HL-60 (cell line): ENCODE results near the gene TRIML2.

Source experiments
- POLR2AphosphoS5 ChIP-seq: IDR thresholded peaks from 2 replicates; pipeline ENCODE4 v1.6.1; 2012; ENCODE audit warnings: low read depth
- SPI1 ChIP-seq: IDR thresholded peaks from 2 replicates; pipeline ENCODE4 v1.6.1; 2012; ENCODE audit warnings: low read depth, mild to moderate bottlenecking, borderline replicate concordance
- TF ChIP-seq, protein P1 (sequence below): IDR thresholded peaks from one replicate; pipeline ENCODE4 v1.5.1; 2011; ENCODE audit warnings: low read length, control low read depth, inconsistent platforms; ENCODE audit not compliant: insufficient read depth
- TF ChIP-seq, protein P2 (sequence below): IDR thresholded peaks from 2 replicates; pipeline ENCODE4 v1.6.1; 2012; ENCODE audit warnings: low read depth; ENCODE audit not compliant: insufficient replicate concordance

DNA sequence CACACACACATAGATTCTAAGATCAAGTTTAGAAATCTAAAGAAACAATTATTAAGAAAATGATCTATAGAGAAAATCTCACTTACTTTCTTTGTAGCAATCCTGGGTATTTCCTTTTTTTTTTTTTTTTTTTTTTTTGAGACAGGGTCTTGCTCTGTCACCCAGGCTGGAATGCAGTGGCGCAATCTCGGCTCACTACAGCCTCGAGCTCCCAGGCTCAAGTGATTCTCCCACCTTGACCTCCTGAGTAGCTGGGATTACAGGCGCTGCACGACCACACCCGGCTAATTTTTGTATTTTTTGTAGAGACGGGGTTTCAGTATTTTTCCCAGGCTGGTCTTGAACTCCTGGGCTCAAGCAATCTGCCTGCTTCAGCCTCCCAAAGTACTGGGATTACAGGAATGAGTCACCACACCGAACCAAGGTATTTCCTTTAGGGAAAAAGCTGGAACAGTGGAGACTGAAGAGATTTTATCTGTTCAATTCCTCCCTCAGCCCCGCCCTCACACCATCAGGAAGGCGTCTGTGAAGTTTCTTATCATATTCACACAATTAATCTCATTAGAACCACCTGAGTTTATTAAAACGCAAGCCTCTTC is at the start of gene TRIML2:
- TF ChIP-seq, protein P1, sequence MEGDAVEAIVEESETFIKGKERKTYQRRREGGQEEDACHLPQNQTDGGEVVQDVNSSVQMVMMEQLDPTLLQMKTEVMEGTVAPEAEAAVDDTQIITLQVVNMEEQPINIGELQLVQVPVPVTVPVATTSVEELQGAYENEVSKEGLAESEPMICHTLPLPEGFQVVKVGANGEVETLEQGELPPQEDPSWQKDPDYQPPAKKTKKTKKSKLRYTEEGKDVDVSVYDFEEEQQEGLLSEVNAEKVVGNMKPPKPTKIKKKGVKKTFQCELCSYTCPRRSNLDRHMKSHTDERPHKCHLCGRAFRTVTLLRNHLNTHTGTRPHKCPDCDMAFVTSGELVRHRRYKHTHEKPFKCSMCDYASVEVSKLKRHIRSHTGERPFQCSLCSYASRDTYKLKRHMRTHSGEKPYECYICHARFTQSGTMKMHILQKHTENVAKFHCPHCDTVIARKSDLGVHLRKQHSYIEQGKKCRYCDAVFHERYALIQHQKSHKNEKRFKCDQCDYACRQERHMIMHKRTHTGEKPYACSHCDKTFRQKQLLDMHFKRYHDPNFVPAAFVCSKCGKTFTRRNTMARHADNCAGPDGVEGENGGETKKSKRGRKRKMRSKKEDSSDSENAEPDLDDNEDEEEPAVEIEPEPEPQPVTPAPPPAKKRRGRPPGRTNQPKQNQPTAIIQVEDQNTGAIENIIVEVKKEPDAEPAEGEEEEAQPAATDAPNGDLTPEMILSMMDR, result no peak
- TF ChIP-seq, protein P2, sequence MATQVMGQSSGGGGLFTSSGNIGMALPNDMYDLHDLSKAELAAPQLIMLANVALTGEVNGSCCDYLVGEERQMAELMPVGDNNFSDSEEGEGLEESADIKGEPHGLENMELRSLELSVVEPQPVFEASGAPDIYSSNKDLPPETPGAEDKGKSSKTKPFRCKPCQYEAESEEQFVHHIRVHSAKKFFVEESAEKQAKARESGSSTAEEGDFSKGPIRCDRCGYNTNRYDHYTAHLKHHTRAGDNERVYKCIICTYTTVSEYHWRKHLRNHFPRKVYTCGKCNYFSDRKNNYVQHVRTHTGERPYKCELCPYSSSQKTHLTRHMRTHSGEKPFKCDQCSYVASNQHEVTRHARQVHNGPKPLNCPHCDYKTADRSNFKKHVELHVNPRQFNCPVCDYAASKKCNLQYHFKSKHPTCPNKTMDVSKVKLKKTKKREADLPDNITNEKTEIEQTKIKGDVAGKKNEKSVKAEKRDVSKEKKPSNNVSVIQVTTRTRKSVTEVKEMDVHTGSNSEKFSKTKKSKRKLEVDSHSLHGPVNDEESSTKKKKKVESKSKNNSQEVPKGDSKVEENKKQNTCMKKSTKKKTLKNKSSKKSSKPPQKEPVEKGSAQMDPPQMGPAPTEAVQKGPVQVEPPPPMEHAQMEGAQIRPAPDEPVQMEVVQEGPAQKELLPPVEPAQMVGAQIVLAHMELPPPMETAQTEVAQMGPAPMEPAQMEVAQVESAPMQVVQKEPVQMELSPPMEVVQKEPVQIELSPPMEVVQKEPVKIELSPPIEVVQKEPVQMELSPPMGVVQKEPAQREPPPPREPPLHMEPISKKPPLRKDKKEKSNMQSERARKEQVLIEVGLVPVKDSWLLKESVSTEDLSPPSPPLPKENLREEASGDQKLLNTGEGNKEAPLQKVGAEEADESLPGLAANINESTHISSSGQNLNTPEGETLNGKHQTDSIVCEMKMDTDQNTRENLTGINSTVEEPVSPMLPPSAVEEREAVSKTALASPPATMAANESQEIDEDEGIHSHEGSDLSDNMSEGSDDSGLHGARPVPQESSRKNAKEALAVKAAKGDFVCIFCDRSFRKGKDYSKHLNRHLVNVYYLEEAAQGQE, result no peak
- TF ChIP-seq SPI1 (no peak), POLR2AphosphoS5 (no peak)
